ENCODE measurements around the gene CTXND1. TPM values are rescaled to one million over a fixed set of nuclear protein-coding genes. Genes with fewer than 3 reads are reported as not detected.

Gene CTXND1
- total RNA-seq, 1 donor from 2014 or later = not detected

- intact Hi-C loops (cut with micrococcal nuclease) = no loop called here
Observed at GRCh38 chr15:80183306-80183705, 68.7 kb downstream of the CTXND1 start.

- intact Hi-C loops (cut with micrococcal nuclease) = no loop called here
Observed at GRCh38 chr15:80182611-80183261, 69.3 kb downstream of the CTXND1 start.

GRCh38 chr15:80180986-80181385 lies 71.0 kb downstream of the CTXND1 start:
- intact Hi-C loops (cut with micrococcal nuclease) = no loop called here

- intact Hi-C loops (cut with micrococcal nuclease) = no loop called here
Observed at GRCh38 chr15:80180468-80180867, 71.5 kb downstream of the CTXND1 start.

- intact Hi-C loops (cut with micrococcal nuclease) = loop anchor here (10.0 kb wide), 1 partner anchor 185 kb away; no protein-coding TSS in a partner anchor
Observed at GRCh38 chr15:80179935-80180334, 72.1 kb downstream of the CTXND1 start.

GRCh38 chr15:80179025-80179759 lies 72.8 kb downstream of the CTXND1 start:
- intact Hi-C loops (cut with micrococcal nuclease) = loop anchor here (10.0 kb wide), 1 partner anchor 184 kb away; no protein-coding TSS in a partner anchor

GRCh38 chr15:80177156-80177555 lies 74.9 kb downstream of the CTXND1 start:
- intact Hi-C loops (cut with micrococcal nuclease) = loop anchor here (10.0 kb wide), 1 partner anchor 182 kb away; no protein-coding TSS in a partner anchor

GRCh38 chr15:80176443-80176842 lies 75.6 kb downstream of the CTXND1 start:
- intact Hi-C loops (cut with micrococcal nuclease) = loop anchor here (10.0 kb wide), 1 partner anchor 182 kb away; no protein-coding TSS in a partner anchor

GRCh38 chr15:80175436-80175835 lies 76.6 kb downstream of the CTXND1 start:
- intact Hi-C loops (cut with micrococcal nuclease) = loop anchor here (10.0 kb wide), 1 partner anchor 181 kb away; no protein-coding TSS in a partner anchor

- intact Hi-C loops (cut with micrococcal nuclease) = loop anchor here (5.0 to 10.0 kb wide), 2 partner anchors 179 to 312 kb away; no protein-coding TSS in a partner anchor
Observed at GRCh38 chr15:80174017-80174746, 77.8 kb downstream of the CTXND1 start.

- intact Hi-C loops (cut with micrococcal nuclease) = loop anchor here (1.0 to 10.0 kb wide), 4 partner anchors 21 to 311 kb away; partner anchors contain the start of gene FAH
Observed at GRCh38 chr15:80173022-80173759, 78.8 kb downstream of the CTXND1 start.

- intact Hi-C loops (cut with micrococcal nuclease) = loop anchor here (5.0 to 10.0 kb wide), 2 partner anchors 178 to 310 kb away; no protein-coding TSS in a partner anchor
Observed at GRCh38 chr15:80172401-80172800, 79.6 kb downstream of the CTXND1 start.

- intact Hi-C loops (cut with micrococcal nuclease) = loop anchor here (5.0 to 10.0 kb wide), 2 partner anchors 177 to 309 kb away; no protein-coding TSS in a partner anchor
Observed at GRCh38 chr15:80171787-80172186, 80.2 kb downstream of the CTXND1 start.

- intact Hi-C loops (cut with micrococcal nuclease) = loop anchor here (5.0 to 10.0 kb wide), 2 partner anchors 176 to 308 kb away; no protein-coding TSS in a partner anchor
Observed at GRCh38 chr15:80170596-80170995, 81.4 kb downstream of the CTXND1 start.

- intact Hi-C loops (cut with micrococcal nuclease) = loop anchor here (5.0 to 10.0 kb wide), 2 partner anchors 175 to 308 kb away; no protein-coding TSS in a partner anchor
Observed at GRCh38 chr15:80169768-80170357, 82.2 kb downstream of the CTXND1 start.

- intact Hi-C loops (cut with micrococcal nuclease) = no loop called here
Observed at GRCh38 chr15:80168421-80168820, 83.6 kb downstream of the CTXND1 start.

- intact Hi-C loops (cut with micrococcal nuclease) = no loop called here
Observed at GRCh38 chr15:80167936-80168335, 84.1 kb downstream of the CTXND1 start.

- intact Hi-C loops (cut with micrococcal nuclease) = no loop called here
Observed at GRCh38 chr15:80163897-80164296, 88.1 kb downstream of the CTXND1 start.

- intact Hi-C loops (cut with micrococcal nuclease) = no loop called here
Observed at GRCh38 chr15:80163217-80163616, 88.8 kb downstream of the CTXND1 start.

GRCh38 chr15:80162059-80162554 lies 89.9 kb downstream of the CTXND1 start:
- intact Hi-C loops (cut with micrococcal nuclease) = no loop called here

All from T-helper 2 cell treated with Interferon-gamma antibody and Interleukin-4, amounts not matched to agents 100 ng/mL and 5 ng/mL, for 36 hours (primary cell).